ENCODE measurements around the gene UBE2L5.

DNA sequence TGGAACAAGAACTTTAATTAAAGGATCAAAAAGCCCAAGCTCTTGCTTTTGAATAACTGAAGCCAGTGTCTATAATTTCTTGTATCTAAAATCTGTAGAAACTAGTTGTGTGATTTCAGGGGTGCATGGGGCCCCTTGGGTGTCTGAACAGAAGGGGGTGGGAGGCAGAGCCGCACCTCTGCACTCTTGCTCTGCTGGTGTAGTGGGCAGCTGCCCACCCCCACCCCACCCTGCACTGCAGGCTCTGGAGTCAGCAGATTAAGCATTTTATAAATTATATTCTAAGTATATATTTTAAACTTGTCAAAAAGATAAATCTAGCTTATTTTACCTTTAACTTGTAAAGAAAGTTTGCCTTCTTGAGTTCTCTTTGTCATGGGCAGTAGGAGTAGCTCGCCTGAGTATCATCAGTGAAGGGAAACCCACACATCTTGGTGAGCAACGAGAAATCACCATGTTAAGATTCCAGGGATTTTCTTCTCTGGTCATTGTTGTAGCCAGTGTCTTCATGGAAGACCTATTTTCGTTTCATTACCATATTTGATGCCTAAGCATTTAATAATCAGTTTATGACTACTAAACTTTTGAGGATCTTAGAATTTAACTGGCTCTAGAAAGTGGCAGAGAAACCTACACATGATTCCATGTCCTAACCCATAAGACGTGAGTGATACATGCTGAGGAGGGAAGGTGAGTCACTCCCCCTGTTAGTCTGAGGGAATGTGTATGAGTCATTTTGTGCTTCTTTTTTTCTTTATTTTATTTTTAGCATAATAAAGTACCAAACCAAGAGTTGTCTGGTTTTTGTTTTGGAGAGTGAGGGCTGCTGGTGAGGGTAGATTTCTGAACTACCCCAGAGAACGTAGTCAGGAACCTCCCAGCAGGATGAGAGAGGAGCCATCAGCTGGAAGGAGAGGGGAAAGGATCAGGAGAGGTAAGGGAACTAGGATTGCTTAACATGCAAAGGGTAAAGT is 7.7 kb downstream of the UBE2L5 start:
- TF ChIP-seq, protein P1, sequence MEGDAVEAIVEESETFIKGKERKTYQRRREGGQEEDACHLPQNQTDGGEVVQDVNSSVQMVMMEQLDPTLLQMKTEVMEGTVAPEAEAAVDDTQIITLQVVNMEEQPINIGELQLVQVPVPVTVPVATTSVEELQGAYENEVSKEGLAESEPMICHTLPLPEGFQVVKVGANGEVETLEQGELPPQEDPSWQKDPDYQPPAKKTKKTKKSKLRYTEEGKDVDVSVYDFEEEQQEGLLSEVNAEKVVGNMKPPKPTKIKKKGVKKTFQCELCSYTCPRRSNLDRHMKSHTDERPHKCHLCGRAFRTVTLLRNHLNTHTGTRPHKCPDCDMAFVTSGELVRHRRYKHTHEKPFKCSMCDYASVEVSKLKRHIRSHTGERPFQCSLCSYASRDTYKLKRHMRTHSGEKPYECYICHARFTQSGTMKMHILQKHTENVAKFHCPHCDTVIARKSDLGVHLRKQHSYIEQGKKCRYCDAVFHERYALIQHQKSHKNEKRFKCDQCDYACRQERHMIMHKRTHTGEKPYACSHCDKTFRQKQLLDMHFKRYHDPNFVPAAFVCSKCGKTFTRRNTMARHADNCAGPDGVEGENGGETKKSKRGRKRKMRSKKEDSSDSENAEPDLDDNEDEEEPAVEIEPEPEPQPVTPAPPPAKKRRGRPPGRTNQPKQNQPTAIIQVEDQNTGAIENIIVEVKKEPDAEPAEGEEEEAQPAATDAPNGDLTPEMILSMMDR (IDR thresholded peaks at IDR 0.05; ENCODE audit: poor library complexity, severe bottlenecking), result no peak
- TF ChIP-seq SMC3 (conservative IDR thresholded peaks at IDR 0.05; ENCODE audit: poor library complexity), result no peak

Data from neural cell (in vitro differentiated cells).